GM21717 (cell line): ENCODE measurements around the gene STRBP.

Experiments used
- ATAC-seq: cut with Tn5 transposase; IDR thresholded peaks from one replicate; pipeline ENCODE4 v1.9.1; 2021; ENCODE audit warnings: mild to moderate bottlenecking, moderate library complexity; ENCODE audit not compliant: unreplicated experiment

STRBP gene

DNA sequence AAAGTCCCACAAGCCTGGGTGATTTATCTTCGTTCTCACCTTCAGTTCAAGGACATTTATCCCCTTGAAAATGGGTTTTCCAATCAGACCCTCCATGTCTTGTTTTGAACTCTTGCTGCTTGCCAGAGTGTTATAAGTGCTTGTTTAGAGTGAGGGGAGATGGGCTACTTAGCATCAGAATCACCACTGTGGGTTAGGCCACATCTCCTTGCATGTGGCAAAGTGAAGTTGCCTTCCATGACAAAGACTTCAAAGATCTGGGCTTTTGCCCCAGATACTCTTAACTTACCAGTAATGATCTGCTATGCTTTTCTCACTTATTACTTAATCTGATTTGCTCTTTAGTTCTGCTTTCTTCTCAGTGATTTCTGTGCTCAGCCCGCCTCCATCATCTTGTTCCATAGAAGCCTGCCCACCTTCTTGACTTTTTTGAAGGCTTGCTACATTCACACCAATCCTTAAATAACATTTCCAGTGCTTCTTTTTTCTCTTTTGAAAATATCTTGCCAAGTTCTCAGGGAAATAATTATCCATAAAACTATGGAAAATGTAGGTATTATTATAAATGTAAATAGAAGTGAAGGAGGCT lies 195.9 kb downstream of the STRBP start:
- ATAC-seq: no peak
